Neutrophil (primary cell): ENCODE data around the gene CCM2.

Experiments used
- H3K27ac ChIP-seq: fragments of 200-600 bp; sonication (generic); 2 replicates; pipeline ENCODE4 v1.5.1; 2016; ENCODE audit warnings: mild to moderate bottlenecking, moderate library complexity
- H3K27me3 ChIP-seq: fragments of 200-600 bp; sonication (generic); 2 replicates; pipeline ENCODE4 v1.6.0; 2016; ENCODE audit warnings: mild to moderate bottlenecking
- H3K36me3 ChIP-seq: fragments of 200-600 bp; sonication (generic); 2 replicates; pipeline ENCODE4 v1.5.1; 2017
- H3K4me1 ChIP-seq, 2 experiments: fragments of 200-600 bp in 1 of 2; sonication (generic) in 1 of 2; 1 replicate in 1 of 2; 2 replicates in 1 of 2; pipeline versions ENCODE4 v1.5.1 to v1.6.1; 2013 to 2016; ENCODE audit warnings: low read depth in 1 of 2, low read length in 1 of 2, mild to moderate bottlenecking in 1 of 2, moderate library complexity in 1 of 2; ENCODE audit not compliant: control insufficient read depth in 1 of 2, insufficient read depth in 1 of 2
- H3K4me3 ChIP-seq, 2 experiments: fragments of 200-600 bp in 1 of 2; sonication (generic) in 1 of 2; 1 replicate in 1 of 2; 2 replicates in 1 of 2; pipeline ENCODE4 v1.5.1; 2013 to 2016; ENCODE audit warnings: low read depth in 1 of 2, low read length in 1 of 2, mild to moderate bottlenecking in 1 of 2, moderate library complexity in 1 of 2
- H3K9me3 ChIP-seq: fragments of 200-600 bp; sonication (generic); 2 replicates; pipeline ENCODE4 v1.5.1; 2016
- TF ChIP-seq, protein P1 (sequence below): fragments of 200-600 bp; sonication (generic); IDR thresholded peaks from 2 replicates; pipeline ENCODE4 v1.5.1; 2016; ENCODE audit warnings: antibody characterized with exemption

Gene CCM2

DNA sequence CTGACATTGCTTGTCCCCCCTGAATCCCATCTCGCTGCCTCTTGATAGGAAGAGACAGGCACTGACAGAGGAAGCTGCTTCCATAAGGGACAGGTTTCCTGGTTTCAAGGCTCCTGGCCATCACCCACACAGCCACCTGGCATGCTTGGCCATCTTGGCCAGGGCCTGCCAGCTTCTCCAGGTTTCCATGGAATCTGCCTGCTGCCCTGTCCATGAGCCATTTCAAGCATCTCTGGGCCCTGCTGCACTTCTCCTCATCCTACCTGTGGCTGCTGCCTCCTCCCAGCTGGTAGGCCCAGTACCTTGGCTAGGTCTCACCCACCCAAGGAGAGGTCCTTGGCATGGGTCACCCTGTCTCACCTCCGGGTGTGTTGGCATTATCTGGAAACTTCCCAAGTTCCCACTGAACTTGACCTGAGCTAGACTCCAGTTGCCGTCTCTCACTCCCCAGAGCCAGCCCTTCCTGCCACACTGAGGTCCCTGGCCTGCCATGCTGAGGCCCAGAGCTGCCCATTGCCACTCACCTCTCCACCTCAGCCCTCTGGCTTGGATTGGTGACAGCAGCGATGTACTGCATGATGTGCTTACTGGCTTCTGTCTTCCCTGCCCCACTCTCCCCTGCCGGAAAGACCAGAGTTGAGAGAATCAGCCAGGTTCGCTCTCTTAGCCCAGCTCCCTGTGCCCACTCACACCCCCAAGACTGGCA, 23.8 kb upstream of the CCM2 start:
- Histone ChIP-seq H3K4me3 (no peak overlapping the region), H3K36me3 (peaks cover 58% of the 10 kb centered on the region), H3K4me1 (peaks cover 41 to 42% of the 10 kb centered on the region in 2 experiments), H3K9me3 (no peaks in the 10 kb centered on the region), H3K27me3 (no peaks in the 10 kb centered on the region), H3K27ac (peak overlapping the region; percentile 92)
- TF ChIP-seq, protein P1, sequence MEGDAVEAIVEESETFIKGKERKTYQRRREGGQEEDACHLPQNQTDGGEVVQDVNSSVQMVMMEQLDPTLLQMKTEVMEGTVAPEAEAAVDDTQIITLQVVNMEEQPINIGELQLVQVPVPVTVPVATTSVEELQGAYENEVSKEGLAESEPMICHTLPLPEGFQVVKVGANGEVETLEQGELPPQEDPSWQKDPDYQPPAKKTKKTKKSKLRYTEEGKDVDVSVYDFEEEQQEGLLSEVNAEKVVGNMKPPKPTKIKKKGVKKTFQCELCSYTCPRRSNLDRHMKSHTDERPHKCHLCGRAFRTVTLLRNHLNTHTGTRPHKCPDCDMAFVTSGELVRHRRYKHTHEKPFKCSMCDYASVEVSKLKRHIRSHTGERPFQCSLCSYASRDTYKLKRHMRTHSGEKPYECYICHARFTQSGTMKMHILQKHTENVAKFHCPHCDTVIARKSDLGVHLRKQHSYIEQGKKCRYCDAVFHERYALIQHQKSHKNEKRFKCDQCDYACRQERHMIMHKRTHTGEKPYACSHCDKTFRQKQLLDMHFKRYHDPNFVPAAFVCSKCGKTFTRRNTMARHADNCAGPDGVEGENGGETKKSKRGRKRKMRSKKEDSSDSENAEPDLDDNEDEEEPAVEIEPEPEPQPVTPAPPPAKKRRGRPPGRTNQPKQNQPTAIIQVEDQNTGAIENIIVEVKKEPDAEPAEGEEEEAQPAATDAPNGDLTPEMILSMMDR: no peak

DNA sequence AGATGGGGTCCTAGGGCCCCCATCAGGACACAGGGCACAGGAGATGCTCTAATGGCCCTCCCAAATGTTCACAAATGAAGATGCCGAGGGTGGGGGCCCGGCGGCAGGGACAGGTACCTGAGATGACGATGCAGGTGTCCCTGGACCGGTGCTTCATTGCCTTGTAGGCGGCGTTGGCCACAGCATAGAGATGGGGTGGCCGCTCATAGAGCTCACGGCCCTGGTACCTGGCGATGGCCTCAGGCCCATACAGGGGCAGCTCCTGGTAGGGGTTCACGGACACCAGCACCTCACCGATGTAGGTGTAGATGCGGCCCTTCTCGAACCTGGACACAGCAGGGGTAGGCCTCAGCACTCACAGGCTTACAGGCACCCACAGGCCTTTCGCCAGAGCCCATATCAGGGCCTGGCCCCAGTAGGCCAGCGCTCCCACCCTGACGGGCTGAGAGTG, 23.2 kb upstream of the CCM2 start:
- peaks cover 41 to 42% of the 10 kb centered on the region in 2 experiments for H3K4me1 ChIP-seq
- peaks cover 52% of the 10 kb centered on the region for H3K36me3 ChIP-seq
- H3K9me3 ChIP-seq: no peaks in the 10 kb centered on the region
- TF ChIP-seq, protein P1: no peak
- peak overlapping the region; percentile 92 for H3K27ac ChIP-seq
- H3K27me3 ChIP-seq: no peaks in the 10 kb centered on the region
- peak overlapping the region; percentile 69 to 87 for H3K4me3 ChIP-seq

DNA sequence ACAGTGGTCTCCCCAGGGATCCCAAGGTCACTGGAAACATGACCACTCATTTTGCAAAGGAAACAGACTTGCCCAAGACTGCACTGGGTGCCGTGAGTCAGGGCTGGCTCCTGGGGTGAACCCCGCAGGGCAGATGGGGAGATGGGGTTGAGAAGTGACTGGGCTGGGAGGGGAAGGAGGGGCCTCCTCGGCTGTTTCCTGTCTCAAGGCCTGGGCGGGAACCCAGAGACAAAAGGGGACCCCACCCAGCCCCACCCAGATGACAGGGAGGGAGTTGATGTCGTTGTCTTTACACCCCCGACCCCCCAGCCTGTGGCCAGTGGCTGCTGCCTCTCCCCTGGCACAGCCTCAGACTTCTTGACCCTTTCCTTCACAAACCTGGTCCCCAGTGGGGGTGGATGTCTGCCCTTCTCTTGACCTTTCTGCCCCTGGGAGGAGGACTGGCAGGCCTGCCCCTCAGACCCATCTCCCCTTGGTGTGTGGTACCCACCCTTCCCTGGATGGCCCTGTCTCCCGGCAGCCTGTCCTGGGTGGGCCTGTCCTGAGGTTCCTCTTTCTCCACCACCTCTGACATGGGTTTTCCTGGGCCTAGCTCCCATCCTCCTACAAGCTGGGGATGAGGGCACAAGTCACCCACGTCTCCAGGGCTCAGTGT, 22.6 kb upstream of the CCM2 start:
- Histone ChIP-seq H3K36me3 (peaks cover 46% of the 10 kb centered on the region), H3K9me3 (no peaks in the 10 kb centered on the region), H3K27me3 (no peaks in the 10 kb centered on the region), H3K27ac (peak overlapping the region; percentile 92), H3K4me1 (peaks cover 41 to 42% of the 10 kb centered on the region in 2 experiments), H3K4me3 (peak overlapping the region; percentile 69 to 87)
- TF ChIP-seq, protein P1: no peak

DNA sequence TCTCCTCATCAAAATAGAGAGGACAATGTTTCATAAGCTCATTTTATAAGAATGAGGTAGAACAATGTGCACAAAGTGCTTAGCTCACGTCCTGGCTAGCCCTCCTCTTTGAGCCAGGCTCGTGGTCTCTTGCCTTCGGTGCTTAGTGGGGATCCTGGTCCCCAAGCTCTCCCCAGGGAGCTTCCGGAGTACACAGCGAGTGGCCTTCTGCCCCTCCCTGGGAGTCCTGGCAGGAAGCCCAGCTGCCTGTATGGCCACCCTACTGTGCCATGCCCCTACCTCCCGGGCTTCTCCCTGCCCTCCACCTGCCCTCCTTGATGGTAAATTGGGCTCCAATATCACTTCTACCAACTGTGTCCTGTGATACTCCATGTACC, 22.1 kb upstream of the CCM2 start:
- Histone ChIP-seq H3K4me1 (peaks cover 41 to 42% of the 10 kb centered on the region in 2 experiments), H3K36me3 (peaks cover 44% of the 10 kb centered on the region), H3K9me3 (no peaks in the 10 kb centered on the region), H3K27me3 (no peaks in the 10 kb centered on the region), H3K27ac (peak overlapping the region; percentile 92), H3K4me3 (peak overlapping the region; percentile 69 to 87)
- TF ChIP-seq, protein P1: no peak

DNA sequence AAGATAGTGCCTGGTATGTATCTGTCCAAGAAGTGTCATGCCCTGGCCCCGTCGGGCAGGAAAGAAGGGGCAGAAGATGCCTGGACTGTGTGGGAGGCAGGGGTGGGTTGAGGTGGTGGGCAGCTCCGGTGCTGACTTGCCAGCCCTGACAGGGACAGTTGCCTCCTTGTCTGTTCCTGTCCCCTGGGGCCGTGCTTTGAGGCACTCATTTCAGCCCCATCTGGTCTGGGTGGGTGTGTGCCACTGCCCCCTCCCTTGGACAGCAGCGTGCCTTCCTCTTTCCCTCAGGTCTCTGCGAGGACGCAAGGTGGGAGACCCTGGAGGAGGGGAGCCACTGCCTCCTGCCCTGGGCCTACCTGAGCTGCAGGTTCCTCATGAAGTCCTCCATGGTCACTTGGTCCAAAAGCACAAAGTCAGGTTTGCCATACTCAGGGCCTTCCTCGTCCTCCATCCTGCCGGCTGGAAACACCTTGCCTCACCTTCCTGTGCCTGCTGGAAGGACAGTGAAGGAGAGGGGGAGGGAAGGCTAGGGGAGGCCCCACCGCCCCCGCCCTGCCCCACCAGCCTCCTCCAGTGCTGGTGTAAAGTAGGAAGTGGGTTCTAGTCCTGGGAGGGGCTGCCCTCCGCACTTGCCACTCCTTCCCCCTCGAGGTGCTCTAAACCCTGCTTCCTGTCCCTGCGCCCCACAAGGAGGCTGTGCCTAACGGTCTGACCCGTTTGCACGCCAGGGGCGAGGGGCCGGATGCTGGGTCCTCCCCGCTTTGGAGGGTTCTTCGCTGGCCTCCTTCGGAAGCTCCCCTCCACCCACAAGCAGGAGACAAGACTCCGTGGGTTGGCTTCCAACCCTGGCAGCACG, 21.3 kb upstream of the CCM2 start, which contains the start of gene MYO1G:
MYO1G (minus strand) TSS at position 505 of the 856 bp plus-strand sequence; CDS start at position 451, 54 bp downstream.
- Histone ChIP-seq H3K36me3 (peaks cover 36% of the 10 kb centered on the region), H3K4me3 (peak within 1 kb of the TSS; percentile 69 to 87), H3K27me3 (no peaks in the 10 kb centered on the region), H3K9me3 (no peaks in the 10 kb centered on the region), H3K27ac (peak within 1 kb of the TSS; percentile 92), H3K4me1 (peaks cover 41 to 42% of the 10 kb centered on the region in 2 experiments)
- TF ChIP-seq, protein P1: no peak
